ENCODE measurements around the gene GAB4.

DNA sequence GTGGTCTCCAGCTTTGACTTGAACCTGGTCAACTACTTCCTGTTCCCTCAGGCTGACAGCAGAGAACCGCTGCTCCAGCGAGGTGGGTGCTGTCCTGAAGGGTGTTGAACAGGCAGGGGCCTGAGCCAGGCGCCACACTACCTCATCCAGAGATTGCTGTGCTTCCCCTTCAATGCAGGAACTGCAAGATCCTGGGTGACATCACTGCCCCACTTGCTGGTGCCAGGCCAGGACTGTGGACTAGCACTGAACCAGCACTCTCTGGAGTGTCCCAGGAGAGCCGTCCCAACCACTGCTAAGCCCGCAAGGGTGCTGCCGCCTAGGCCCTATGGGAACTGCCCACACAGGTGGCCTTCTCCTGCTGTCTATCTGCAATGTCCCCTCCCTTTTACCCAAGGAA is 51.7 kb downstream of the GAB4 start:
- TF ChIP-seq, protein P1, sequence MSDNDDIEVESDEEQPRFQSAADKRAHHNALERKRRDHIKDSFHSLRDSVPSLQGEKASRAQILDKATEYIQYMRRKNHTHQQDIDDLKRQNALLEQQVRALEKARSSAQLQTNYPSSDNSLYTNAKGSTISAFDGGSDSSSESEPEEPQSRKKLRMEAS (IDR thresholded peaks at IDR 0.05; ENCODE audit: low read depth, low read length), result no peak
- TF ChIP-seq CTCF (IDR thresholded peaks at IDR 0.05 in 2 of 3, conservative IDR thresholded peaks at IDR 0.05 in 1 of 3; ENCODE audit: control insufficient read depth in 2 of 3, extremely low read depth in 1 of 3, insufficient read depth in 1 of 3, low read depth in 3 of 3, low read length in 3 of 3), result no peak
- no peak for TF ChIP-seq EZH2 (IDR thresholded peaks at IDR 0.05; ENCODE audit: borderline replicate concordance, control insufficient read depth, low read depth, low read length)
- no peak for TF ChIP-seq EP300 (IDR thresholded peaks at IDR 0.05; ENCODE audit: borderline replicate concordance in 1 of 2, control insufficient read depth in 1 of 2, low read depth in 2 of 2, low read length in 2 of 2)
- TF ChIP-seq KDM1A (IDR thresholded peaks at IDR 0.05; ENCODE audit: borderline replicate concordance), result no peak
- no peak for TF ChIP-seq RFX5 (IDR thresholded peaks at IDR 0.05; ENCODE audit: low read depth, low read length)
- TF ChIP-seq CREB1 (IDR thresholded peaks at IDR 0.05; ENCODE audit: low read depth), result no peak
- TF ChIP-seq RAD51 (IDR thresholded peaks at IDR 0.05), result no peak
- TF ChIP-seq, protein P2, sequence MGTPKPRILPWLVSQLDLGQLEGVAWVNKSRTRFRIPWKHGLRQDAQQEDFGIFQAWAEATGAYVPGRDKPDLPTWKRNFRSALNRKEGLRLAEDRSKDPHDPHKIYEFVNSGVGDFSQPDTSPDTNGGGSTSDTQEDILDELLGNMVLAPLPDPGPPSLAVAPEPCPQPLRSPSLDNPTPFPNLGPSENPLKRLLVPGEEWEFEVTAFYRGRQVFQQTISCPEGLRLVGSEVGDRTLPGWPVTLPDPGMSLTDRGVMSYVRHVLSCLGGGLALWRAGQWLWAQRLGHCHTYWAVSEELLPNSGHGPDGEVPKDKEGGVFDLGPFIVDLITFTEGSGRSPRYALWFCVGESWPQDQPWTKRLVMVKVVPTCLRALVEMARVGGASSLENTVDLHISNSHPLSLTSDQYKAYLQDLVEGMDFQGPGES (IDR thresholded peaks at IDR 0.05), result no peak
- TF ChIP-seq PBX3 (IDR thresholded peaks at IDR 0.05; ENCODE audit: insufficient replicate concordance, low read depth, low read length), result no peak
